Prostate gland (tissue), 2 donors: ENCODE data around the gene WNT11.

ENCODE experiments used
- CTCF ChIP-seq, 4 experiments: fragments of 200-600 bp in 2 of 4; fragments of 450-650 bp in 2 of 4; sonication (generic) in 2 of 4; IDR thresholded peaks; 1 replicate in 3 of 4; 2 replicates in 1 of 4; pipeline ENCODE4 v1.5.1; 2016 to 2019; ENCODE audit warnings: antibody characterized with exemption in 4 of 4, mild to moderate bottlenecking in 2 of 4, moderate library complexity in 2 of 4
- POLR2A ChIP-seq: fragments of 450-650 bp; IDR thresholded peaks from one replicate; pipeline ENCODE4 v1.6.1; 2016; ENCODE audit warnings: antibody characterized with exemption, mild to moderate bottlenecking
- POLR2AphosphoS5 ChIP-seq: sonication (generic); formaldehyde crosslinking; IDR thresholded peaks from one replicate; pipeline ENCODE4 v1.6.1; 2017; ENCODE audit warnings: antibody characterized with exemption

- TF ChIP-seq CTCF (IDR thresholded peaks at IDR 0.05) = no peak
- no peak for TF ChIP-seq POLR2A
- TF ChIP-seq POLR2AphosphoS5 = no peak
Observed at GRCh38 chr11:76177250-76177686, 29.0 kb downstream of the WNT11 start.
